T-helper 2 cell treated with Interferon-gamma antibody and Interleukin-4, amounts not matched to agents 100 ng/mL and 5 ng/mL, for 36 hours (primary cell): Measurements from ENCODE around the gene CPEB3. TPM values are rescaled to one million over a fixed set of nuclear protein-coding genes. Genes with fewer than 3 reads are reported as not detected.

Source experiments
- intact Hi-C: fragments of 100-400 bp; cut with micrococcal nuclease; formaldehyde crosslinking; loops from one replicate; pipeline ENCODE4 v1.15.1; 2023
- total RNA-seq: library from RNA; stranded (reverse); gene quantifications from 2 replicates; pipeline ENCODE4 v1.2.3, GENCODE V29; 2022

The CPEB3 gene
- total RNA-seq, 1 donor from 2014 or later = 1.7 TPM

DNA sequence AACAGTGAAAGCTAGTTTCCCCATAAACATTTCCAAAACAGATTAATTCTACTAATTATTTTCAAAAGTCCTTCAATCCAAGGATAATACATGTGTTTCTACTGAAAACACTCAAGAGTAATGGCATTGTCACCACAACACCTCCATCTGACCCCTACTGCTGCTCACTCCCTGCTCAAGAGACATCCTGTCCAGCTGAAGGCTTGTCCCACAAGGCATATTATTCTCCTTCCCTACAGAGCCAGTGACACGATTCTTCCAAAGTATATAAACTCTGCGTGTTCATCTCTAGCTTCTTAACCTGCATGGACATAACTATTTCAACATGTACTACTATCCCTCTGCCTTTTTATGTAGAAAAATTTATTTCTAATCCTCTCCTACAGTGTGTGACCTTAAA, 182.1 kb downstream of the CPEB3 start:
- intact Hi-C loops = no loop called here

DNA sequence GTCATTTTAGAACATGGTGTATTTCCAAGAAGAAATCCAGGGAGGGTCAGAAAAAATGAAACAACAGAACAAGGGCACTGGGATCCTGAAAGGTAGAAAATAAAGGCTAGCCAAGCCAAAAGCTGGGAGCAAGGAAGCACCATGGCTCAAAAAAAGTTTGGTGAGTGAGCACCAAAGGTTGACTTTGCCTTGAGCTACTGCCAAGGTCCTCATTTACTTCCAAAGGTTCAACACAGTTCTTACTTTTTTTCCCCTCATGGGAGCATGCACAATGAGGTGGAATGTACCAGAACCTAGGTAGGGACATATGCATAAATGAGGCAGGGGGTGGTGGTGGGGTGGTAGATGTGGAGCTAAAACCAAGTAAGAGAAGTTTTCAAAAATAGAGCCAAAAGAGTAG, 182.8 kb downstream of the CPEB3 start:
- intact Hi-C loops = no loop called here

GRCh38 chr10:92103376-92104090, 187.3 kb downstream of the CPEB3 start:
- intact Hi-C loops = no loop called here

GRCh38 chr10:92102601-92103213, 188.2 kb downstream of the CPEB3 start:
- intact Hi-C loops = no loop called here

DNA sequence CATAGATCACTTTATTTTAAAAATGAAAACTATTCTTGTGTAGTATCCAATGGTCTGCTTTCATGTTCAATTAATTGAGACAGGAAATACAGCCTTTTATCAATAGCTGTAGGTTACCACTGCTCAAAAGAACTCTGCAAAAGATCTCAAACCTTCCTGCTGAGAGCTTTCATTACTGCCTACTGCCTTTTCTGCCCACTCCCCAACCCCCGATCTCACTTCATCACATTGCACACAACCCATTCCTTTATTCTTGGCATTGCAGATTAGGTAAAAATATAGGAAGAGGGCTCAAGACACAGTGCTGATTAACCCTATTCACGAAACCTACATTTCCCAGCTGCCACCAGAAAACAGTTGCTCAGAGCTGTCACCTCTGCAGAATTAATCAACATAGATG, 195.9 kb downstream of the CPEB3 start:
- intact Hi-C loops = no loop called here

DNA sequence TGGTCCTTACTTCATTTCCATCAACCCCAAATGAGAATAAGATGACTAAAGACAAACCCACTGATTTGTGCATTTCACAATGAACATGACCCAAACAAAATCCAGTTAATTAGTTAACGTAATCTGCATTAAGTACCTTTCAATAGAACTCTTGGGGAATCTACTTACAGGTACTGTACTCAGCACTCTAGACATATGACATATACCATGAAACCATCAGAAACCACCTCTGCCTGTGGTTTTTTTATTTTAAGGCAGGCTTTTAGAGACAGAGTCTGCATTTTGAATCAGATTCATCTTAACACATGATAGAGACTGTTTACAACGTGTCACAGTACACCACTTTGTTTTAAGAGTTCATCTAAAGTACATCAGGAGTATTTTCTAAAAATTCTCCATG, 198.9 kb downstream of the CPEB3 start:
- intact Hi-C loops = no loop called here

- intact Hi-C loops = loop anchor here (1.0 kb wide), 3 partner anchors 204 to 486 kb away; partner anchors contain the start of gene IDE
Measured at GRCh38 chr10:92087750-92088395, 203.0 kb downstream of the CPEB3 start.

DNA sequence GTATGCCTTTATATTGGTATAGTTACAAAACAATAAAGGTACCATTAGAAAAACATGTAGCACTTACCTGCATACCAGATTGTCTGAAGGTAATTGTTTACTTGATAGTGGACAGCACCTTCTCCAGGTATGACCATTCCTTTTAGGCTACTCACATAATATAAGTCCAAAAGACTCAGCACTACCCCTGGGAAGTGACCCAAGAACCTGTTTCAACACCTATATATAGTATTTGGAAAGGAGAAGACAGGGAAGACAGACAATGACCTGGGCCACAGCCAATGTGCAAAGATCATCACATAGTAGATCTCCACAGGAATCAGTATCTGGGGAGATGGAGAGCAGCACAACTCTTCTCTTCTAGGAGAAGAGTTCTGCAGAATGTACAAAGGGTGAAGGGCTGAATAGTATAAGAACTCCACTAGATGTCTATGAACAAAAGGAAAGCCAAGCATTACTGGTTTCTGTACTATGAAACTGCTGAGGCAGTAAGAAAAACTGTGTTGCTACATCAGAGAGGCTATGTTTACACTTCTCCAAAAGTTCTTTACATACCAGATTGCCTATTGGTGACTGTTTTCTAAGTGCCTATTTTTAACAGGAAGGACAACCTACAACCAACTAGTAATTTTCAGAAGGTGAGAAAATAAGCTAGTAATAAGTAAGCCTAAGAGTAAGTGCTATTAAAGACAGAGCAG, 208.1 kb downstream of the CPEB3 start:
- intact Hi-C loops = no loop called here

DNA sequence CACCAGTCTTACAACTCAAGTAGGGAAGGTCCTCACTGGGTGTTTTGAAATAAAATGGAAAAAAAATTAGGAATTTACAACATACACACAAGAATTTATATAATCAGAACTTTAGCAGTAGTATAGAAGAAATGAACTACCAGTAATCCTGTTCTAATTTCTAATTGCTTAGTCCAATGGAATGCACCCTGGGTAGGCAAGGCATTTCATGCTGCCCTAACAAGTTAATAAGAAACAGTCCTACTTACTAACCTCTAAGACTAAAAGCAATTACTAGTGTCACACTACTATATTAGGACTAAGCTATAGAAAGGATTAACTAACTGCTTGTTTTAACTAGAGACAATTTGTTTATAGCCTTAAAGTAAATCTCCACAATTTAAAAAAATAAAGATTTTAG, 209.2 kb downstream of the CPEB3 start:
- intact Hi-C loops = no loop called here

DNA sequence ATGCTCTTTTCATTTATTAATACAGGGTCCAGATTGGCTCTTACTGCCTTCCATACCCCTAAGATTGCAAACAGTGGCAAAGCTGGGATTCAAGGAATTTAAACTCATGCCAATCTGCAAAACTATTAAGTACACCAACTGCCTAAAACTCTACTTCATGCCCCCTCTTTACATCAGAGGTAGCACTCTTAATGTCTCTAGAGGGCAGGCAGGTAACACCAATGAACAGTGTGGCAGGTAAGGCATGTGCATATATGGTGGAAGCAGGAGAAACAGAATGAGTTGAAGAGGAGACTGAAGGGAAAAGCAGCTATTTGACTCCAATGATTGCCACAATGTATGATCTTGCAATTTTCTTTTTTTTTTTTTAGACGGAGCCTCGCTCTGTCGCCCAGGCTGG, 210.6 kb downstream of the CPEB3 start:
- intact Hi-C loops = no loop called here

DNA sequence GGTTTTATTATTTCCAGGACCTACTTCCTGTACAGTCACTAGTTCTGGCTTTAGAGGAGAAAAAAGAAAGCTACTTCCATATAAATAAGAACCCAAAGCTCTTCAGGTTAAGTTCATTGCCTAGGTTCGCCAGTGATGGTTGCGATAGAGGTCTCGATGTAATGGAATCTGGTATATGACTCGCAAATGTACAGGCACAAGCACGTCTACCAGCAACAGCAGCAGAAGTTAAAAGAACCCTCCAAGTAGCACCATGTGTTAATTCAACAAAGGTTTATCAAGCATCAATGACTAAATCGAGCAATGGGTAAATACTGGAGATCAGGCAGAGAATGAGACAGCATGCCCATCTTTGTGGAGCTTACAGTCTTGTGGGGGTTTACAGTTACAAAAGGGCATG, 211.9 kb downstream of the CPEB3 start:
- intact Hi-C loops = no loop called here

- intact Hi-C loops = no loop called here
Measured at GRCh38 chr10:92076722-92077121, 214.2 kb downstream of the CPEB3 start.

GRCh38 chr10:92075829-92076228, 215.0 kb downstream of the CPEB3 start:
- intact Hi-C loops = no loop called here

- intact Hi-C loops = no loop called here
Measured at GRCh38 chr10:92074126-92074887, 216.6 kb downstream of the CPEB3 start.

- intact Hi-C loops = no loop called here
Measured at GRCh38 chr10:92068900-92069299, 222.0 kb downstream of the CPEB3 start.

GRCh38 chr10:92066386-92066785, 224.5 kb downstream of the CPEB3 start:
- intact Hi-C loops = no loop called here

- intact Hi-C loops = no loop called here
Measured at GRCh38 chr10:92064506-92064905, 226.4 kb downstream of the CPEB3 start.

DNA sequence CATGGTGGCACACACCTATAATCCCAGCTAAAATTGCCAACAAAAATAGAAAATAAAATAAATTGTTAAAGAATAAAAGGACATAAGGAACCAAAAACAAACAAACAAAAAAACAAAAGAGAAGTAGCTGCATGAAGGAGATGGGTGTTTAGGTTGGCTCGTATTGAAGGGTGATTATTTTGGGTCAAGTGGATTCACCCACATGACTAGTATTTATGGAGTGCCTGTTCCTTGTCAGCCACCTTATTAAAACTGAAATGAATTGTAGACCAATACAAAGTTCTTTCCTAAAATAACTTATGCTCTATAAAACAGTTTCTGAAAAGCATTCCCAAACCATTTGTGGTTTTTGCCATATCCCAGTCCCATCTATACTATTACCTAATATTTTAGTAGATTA, 228.6 kb downstream of the CPEB3 start:
- intact Hi-C loops = no loop called here

DNA sequence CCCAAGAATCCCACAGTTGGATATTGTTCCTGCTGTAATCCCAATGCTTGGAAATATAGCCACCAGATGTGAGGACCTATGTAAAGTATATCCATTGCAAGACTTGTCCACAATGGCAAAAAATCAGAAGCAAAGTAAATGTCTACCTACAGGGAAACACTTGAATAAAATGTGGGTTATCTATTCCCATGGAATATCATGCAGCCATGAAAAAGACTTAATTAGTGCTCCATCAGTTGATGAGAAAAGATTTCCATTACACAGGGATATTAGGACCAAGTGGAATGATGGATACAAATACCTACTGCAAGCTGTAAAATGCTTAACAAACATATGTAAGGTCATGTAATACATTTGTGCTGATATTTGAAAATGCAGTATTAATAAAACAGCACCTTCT, 236.1 kb downstream of the CPEB3 start:
- intact Hi-C loops = no loop called here

DNA sequence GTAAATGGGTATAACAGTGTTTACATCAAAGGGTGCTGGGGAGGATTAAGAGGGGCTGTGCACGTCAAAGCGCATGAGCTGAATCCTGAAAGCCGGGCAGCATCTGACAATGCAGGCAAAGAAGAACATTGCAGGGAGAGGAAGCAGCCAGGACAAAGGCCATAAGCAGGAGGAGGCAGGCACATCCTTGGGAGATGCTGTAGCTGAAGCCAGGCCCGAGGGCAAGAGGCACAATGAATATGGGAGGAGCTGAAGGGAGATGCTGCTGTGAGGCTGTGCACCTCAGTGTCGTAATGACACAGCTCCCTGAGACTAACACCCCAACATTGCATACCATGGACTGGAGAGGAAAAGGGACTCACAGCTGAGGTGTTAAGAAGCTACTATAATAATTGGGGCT, 238.1 kb downstream of the CPEB3 start:
- intact Hi-C loops = no loop called here

DNA sequence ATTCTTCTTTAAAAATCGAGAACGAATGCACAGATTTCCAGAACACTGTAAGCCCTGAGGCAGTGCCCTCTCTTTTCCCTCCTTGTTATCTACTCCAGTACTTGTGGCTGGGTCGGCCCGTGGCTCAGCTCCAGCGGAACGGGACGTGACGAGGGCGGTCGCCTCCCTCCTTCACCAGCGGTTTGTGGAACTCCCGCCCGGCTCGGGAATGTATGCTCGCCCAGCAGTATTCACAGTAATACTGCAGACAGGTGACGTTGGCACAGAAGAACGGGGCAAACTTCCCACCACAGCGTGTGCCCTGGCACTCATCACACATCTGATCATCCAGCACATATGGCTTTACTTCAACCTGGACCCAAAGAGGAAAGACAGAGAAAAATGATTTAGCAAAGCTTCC, 238.8 kb downstream of the CPEB3 start:
- intact Hi-C loops = no loop called here
